ENCODE measurements around the gene ZNF524. TPM values are rescaled to one million over a fixed set of nuclear protein-coding genes. Genes with fewer than 3 reads are reported as not detected.

ZNF524 gene
- total RNA-seq, 1 experiment from 2014 or later = 8.4 TPM

DNA sequence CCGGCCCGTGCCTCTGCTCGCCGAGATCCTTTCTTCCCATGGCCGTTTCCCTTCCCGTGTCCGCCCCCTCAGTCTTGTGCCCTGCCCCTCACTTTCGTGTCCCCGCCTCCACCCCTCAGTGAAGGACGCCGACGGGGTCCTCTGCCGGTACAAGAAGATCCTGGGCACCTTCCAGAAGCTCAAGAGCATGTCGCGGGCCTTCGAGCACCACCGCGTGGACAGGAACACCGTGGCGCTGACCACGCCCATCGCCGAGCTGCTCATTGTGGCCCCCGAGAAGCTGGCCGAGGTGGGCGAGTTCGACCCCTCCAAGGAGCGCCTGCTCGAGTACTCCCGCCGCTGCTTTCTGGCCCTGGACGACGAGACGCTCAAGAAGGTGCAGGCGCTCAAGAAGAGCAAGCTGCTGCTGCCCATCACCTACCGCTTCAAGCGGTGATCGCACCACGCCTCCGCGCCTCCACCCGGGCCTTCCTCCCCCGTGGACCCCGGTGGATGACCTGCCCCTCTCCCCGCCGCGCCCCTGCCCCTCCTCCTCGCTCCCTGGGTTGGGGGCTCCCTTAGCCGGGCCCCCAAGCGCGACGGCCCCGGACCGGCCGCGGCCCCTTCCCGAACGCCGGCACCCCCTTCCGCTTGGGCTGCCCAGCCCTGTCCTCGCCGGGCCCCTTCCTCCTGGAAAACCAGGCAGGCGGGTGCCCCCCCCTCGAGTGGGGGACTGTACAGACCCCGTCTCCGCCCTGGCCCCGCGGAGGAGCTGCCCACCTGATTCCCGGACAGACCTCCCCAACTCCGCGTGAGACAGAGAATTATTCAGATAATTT is 52.4 kb downstream of the ZNF524 start:
- Histone ChIP-seq H3K9me3 (ENCODE audit: low read length) (no peaks in the 10 kb centered on the region), H3K4me2 (ENCODE audit: low read depth, low read length, poor library complexity, severe bottlenecking) (peak overlapping the region; percentile 89), H3K9ac (ENCODE audit: low read length) (no peak overlapping the region), H3K4me3 (ENCODE audit: low read length) (no peak overlapping the region), H3K4me1 (ENCODE audit: low read length) (peaks cover 32% of the 10 kb centered on the region), H2AFZ (ENCODE audit: low read length) (no peak overlapping the region), H4K20me1 (ENCODE audit: insufficient read depth, low read depth, low read length) (peaks cover 18% of the 10 kb centered on the region), H3K9me2 (replicated peaks; ENCODE audit: insufficient read depth, low read length) (no peaks in the 10 kb centered on the region), H3K79me2 (ENCODE audit: low read length) (peaks cover 41% of the 10 kb centered on the region), H3K27ac (ENCODE audit: low read length) (no peak overlapping the region), H3K36me3 (ENCODE audit: insufficient read depth, low read length) (peaks cover 20% of the 10 kb centered on the region), H3K27me3 (ENCODE audit: low read length) (no peaks in the 10 kb centered on the region)
- DNase-seq = no peak

Other genes starting within 250 kb of the ZNF524 start
- not detected in 2 replicates for gene COX6B2, start 245.6 kb upstream of the ZNF524 start, total RNA-seq (2014; rRNA removed; shearing (Covaris generic); ENCODE audit: low replicate concordance)
- gene GARIN5B, start 237.0 kb upstream of the ZNF524 start, total RNA-seq (2014; rRNA removed; shearing (Covaris generic); ENCODE audit: low replicate concordance) = not detected in 2 replicates
- 0.40 and 0.41 TPM in 2 replicates for gene IL11, start 229.8 kb upstream of the ZNF524 start, total RNA-seq (2014; rRNA removed; shearing (Covaris generic); ENCODE audit: low replicate concordance)
- not detected in 2 replicates for gene TMEM190, start 223.5 kb upstream of the ZNF524 start, total RNA-seq (2014; rRNA removed; shearing (Covaris generic); ENCODE audit: low replicate concordance)
- 0.89 and 8.0 TPM in 2 replicates for gene TMEM238, start 216.0 kb upstream of the ZNF524 start, total RNA-seq (2014; rRNA removed; shearing (Covaris generic); ENCODE audit: low replicate concordance)
- gene RPL28, start 214.4 kb upstream of the ZNF524 start, total RNA-seq (2014; rRNA removed; shearing (Covaris generic); ENCODE audit: low replicate concordance) = 959 and 1,311 TPM in 2 replicates
- gene UBE2S, start 192.5 kb upstream of the ZNF524 start, total RNA-seq (2014; rRNA removed; shearing (Covaris generic); ENCODE audit: low replicate concordance) = 291 and 1,094 TPM in 2 replicates
- gene SHISA7, start 157.0 kb upstream of the ZNF524 start, total RNA-seq (2014; rRNA removed; shearing (Covaris generic); ENCODE audit: low replicate concordance) = not detected in 2 replicates
- gene ISOC2, start 138.6 kb upstream of the ZNF524 start, total RNA-seq (2014; rRNA removed; shearing (Covaris generic); ENCODE audit: low replicate concordance) = 102 and 151 TPM in 2 replicates
- not detected in 2 replicates for gene C19orf85, start 135.5 kb upstream of the ZNF524 start, total RNA-seq (2014; rRNA removed; shearing (Covaris generic); ENCODE audit: low replicate concordance)
- 1.1 and 6.2 TPM in 2 replicates for gene ZNF628, start 123.7 kb upstream of the ZNF524 start, total RNA-seq (2014; rRNA removed; shearing (Covaris generic); ENCODE audit: low replicate concordance)
- gene NAT14, start 115.1 kb upstream of the ZNF524 start, total RNA-seq (2014; rRNA removed; shearing (Covaris generic); ENCODE audit: low replicate concordance) = 29.7 and 57.2 TPM in 2 replicates
- 1.0 TPM in 1 of 2 replicates, not detected in the other for gene SSC5D, start 111.9 kb upstream of the ZNF524 start, total RNA-seq (2014; rRNA removed; shearing (Covaris generic); ENCODE audit: low replicate concordance)
- gene SBK2, start 63.2 kb upstream of the ZNF524 start, total RNA-seq (2014; rRNA removed; shearing (Covaris generic); ENCODE audit: low replicate concordance) = not detected in 2 replicates
- gene SBK3, start 54.7 kb upstream of the ZNF524 start, total RNA-seq (2014; rRNA removed; shearing (Covaris generic); ENCODE audit: low replicate concordance) = not detected in 2 replicates
- gene ZNF579, start 19.4 kb upstream of the ZNF524 start, total RNA-seq (2014; rRNA removed; shearing (Covaris generic); ENCODE audit: low replicate concordance) = 5.0 and 8.5 TPM in 2 replicates
- 6.4 and 12.2 TPM in 2 replicates for gene FIZ1, start 771 bp upstream of the ZNF524 start, total RNA-seq (2014; rRNA removed; shearing (Covaris generic); ENCODE audit: low replicate concordance)
- gene ZNF865, start 5.4 kb downstream of the ZNF524 start, total RNA-seq (2014; rRNA removed; shearing (Covaris generic); ENCODE audit: low replicate concordance) = 3.6 and 8.6 TPM in 2 replicates
- gene ZNF784, start 24.3 kb downstream of the ZNF524 start, total RNA-seq (2014; rRNA removed; shearing (Covaris generic); ENCODE audit: low replicate concordance) = 2.8 and 3.5 TPM in 2 replicates
- 44.3 and 47.5 TPM in 2 replicates for gene ZNF580, start 40.7 kb downstream of the ZNF524 start, total RNA-seq (2014; rRNA removed; shearing (Covaris generic); ENCODE audit: low replicate concordance)
- 119 and 128 TPM in 2 replicates for gene ZNF581, start 43.4 kb downstream of the ZNF524 start, total RNA-seq (2014; rRNA removed; shearing (Covaris generic); ENCODE audit: low replicate concordance)
- gene CCDC106, start 47.9 kb downstream of the ZNF524 start, total RNA-seq (2014; rRNA removed; shearing (Covaris generic); ENCODE audit: low replicate concordance) = 26.2 and 54.8 TPM in 2 replicates
- gene U2AF2, start 54.7 kb downstream of the ZNF524 start, total RNA-seq (2014; rRNA removed; shearing (Covaris generic); ENCODE audit: low replicate concordance) = 107 and 272 TPM in 2 replicates
- gene EPN1, start 74.9 kb downstream of the ZNF524 start, total RNA-seq (2014; rRNA removed; shearing (Covaris generic); ENCODE audit: low replicate concordance) = 21.2 and 52.5 TPM in 2 replicates
- not detected in 2 replicates for gene NLRP9, start 138.1 kb downstream of the ZNF524 start, total RNA-seq (2014; rRNA removed; shearing (Covaris generic); ENCODE audit: low replicate concordance)
- gene RFPL4A, start 158.8 kb downstream of the ZNF524 start, total RNA-seq (2014; rRNA removed; shearing (Covaris generic); ENCODE audit: low replicate concordance) = 0.22 TPM in 1 of 2 replicates, not detected in the other
- gene RFPL4AL1, start 168.8 kb downstream of the ZNF524 start, total RNA-seq (2014; rRNA removed; shearing (Covaris generic); ENCODE audit: low replicate concordance) = not detected in 2 replicates
- 1.8 and 5.0 TPM in 2 replicates for gene NLRP11, start 231.7 kb downstream of the ZNF524 start, total RNA-seq (2014; rRNA removed; shearing (Covaris generic); ENCODE audit: low replicate concordance)
- gene NLRP4, start 236.3 kb downstream of the ZNF524 start, total RNA-seq (2014; rRNA removed; shearing (Covaris generic); ENCODE audit: low replicate concordance) = 28.2 and 30.2 TPM in 2 replicates

Data from Karpas-422 (cell line).